ENCODE measurements around the gene MRPL52. TPM values are rescaled to one million over a fixed set of nuclear protein-coding genes. Genes with fewer than 3 reads are reported as not detected.

Gene MRPL52
- total and polyA plus RNA-seq, 2 of the 13 experiments (the other 11 are each of a cell fraction or from before 2014, with no cell fraction given), result 118 to 329 TPM

DNA sequence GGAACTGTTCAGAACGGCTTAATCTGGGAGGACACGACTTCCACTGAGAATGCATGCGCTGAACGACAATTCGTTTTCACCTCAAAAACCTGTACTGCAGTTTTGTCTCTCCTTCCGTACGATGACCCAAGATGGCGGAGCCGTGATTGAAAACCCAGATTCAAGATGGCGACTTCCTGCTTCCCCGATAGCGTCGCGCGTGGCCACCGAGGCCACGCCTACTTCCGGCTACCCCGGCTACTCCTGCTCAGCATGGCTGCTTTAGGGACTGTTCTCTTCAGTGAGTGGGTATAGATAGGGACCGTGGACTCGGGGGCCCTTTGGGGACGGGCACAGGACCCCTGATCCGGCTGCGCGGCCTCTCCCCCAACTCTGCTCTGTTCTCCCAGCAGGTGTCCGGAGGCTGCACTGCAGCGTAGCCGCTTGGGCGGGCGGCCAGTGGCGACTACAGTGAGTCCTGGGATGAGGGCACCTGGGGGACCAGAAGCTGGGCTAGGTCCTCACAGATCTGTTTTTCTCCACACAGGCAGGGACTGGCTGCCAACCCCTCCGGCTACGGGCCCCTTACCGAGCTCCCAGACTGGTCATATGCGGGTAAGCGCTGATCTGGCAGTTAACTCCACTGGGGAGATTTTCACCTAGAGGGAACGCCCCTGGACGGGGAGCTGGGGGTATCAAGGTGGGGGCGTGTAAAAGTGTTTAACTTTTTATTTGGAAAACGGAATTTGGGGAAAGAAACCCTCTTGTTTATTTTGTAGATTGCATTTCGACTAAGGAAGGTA lies at the start of gene MRPL52 (continued):
- TF ChIP-seq RBM39 (IDR thresholded peaks at IDR 0.05; ENCODE audit: low read depth, low read length, poor library complexity, severe bottlenecking) (peak; percentile 99), ZBTB20 (CRISPR knock-in tag; IDR thresholded peaks at IDR 0.05; ENCODE audit: borderline replicate concordance, low read depth) (no peak; the same call in 1 of the 2 replicates), SNAPC2 (CRISPR knock-in tag; IDR thresholded peaks at IDR 0.05) (no peak; the same call in 1 of the 2 replicates), MXD3 (CRISPR knock-in tag; IDR thresholded peaks at IDR 0.05) (peak; percentile 89), DNMT1 (CRISPR knock-in tag; IDR thresholded peaks at IDR 0.05) (no peak), SATB2 (CRISPR knock-in tag; IDR thresholded peaks at IDR 0.05) (no peak), SPEN (CRISPR knock-in tag; IDR thresholded peaks at IDR 0.05; ENCODE audit: low read depth) (0 out of 2 replicates have a peak, but pooled peaks have one; percentile 28), MATR3 (CRISPR knock-in tag; IDR thresholded peaks at IDR 0.05) (no peak), REST (IDR thresholded peaks at IDR 0.05; ENCODE audit: borderline replicate concordance in 1 of 2, low read depth in 1 of 2, low read length in 2 of 2) (0 out of 4 replicates have a peak, but pooled peaks of 1 of the 2 experiments have one; percentile 24), SETDB1 (CRISPR knock-in tag; IDR thresholded peaks at IDR 0.05; ENCODE audit: borderline replicate concordance) (no peak), HMG20B (CRISPR knock-in tag; conservative IDR thresholded peaks at IDR 0.05) (no peak), ZNF773 (CRISPR knock-in tag; IDR thresholded peaks at IDR 0.05; ENCODE audit: borderline replicate concordance) (peak; percentile 88; the same call in 1 of the 2 replicates), HMGA1 (CRISPR knock-in tag; conservative IDR thresholded peaks at IDR 0.05) (no peak), MAZ (IDR thresholded peaks at IDR 0.05; ENCODE audit: borderline replicate concordance, low read depth, low read length) (0 out of 2 replicates have a peak, but pooled peaks have one; percentile 42), MAZ (CRISPR knock-in tag; IDR thresholded peaks at IDR 0.05; ENCODE audit: low read depth) (no peak)
- TF ChIP-seq, protein P1, sequence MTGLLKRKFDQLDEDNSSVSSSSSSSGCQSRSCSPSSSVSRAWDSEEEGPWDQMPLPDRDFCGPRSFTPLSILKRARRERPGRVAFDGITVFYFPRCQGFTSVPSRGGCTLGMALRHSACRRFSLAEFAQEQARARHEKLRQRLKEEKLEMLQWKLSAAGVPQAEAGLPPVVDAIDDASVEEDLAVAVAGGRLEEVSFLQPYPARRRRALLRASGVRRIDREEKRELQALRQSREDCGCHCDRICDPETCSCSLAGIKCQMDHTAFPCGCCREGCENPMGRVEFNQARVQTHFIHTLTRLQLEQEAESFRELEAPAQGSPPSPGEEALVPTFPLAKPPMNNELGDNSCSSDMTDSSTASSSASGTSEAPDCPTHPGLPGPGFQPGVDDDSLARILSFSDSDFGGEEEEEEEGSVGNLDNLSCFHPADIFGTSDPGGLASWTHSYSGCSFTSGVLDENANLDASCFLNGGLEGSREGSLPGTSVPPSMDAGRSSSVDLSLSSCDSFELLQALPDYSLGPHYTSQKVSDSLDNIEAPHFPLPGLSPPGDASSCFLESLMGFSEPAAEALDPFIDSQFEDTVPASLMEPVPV (CRISPR knock-in tag; IDR thresholded peaks at IDR 0.05), result peak; percentile 78
- TF ChIP-seq, protein P2, sequence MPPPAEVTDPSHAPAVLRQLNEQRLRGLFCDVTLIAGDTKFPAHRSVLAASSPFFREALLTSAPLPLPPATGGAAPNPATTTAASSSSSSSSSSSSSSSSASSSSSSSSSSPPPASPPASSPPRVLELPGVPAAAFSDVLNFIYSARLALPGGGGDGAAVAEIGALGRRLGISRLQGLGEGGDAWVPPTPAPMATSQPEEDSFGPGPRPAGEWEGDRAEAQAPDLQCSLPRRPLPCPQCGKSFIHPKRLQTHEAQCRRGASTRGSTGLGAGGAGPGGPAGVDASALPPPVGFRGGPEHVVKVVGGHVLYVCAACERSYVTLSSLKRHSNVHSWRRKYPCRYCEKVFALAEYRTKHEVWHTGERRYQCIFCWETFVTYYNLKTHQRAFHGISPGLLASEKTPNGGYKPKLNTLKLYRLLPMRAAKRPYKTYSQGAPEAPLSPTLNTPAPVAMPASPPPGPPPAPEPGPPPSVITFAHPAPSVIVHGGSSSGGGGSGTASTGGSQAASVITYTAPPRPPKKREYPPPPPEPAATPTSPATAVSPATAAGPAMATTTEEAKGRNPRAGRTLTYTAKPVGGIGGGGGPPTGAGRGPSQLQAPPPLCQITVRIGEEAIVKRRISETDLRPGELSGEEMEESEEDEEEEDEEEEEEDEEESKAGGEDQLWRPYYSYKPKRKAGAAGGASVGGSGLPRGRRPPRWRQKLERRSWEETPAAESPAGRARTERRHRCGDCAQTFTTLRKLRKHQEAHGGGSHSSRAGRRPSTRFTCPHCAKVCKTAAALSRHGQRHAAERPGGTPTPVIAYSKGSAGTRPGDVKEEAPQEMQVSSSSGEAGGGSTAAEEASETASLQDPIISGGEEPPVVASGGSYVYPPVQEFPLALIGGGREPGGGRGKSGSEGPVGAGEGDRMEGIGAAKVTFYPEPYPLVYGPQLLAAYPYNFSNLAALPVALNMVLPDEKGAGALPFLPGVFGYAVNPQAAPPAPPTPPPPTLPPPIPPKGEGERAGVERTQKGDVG (CRISPR knock-in tag; IDR thresholded peaks at IDR 0.05; ENCODE audit: borderline replicate concordance), result 0 out of 2 replicates have a peak, but pooled peaks have one; percentile 51
- TF ChIP-seq, protein P3, sequence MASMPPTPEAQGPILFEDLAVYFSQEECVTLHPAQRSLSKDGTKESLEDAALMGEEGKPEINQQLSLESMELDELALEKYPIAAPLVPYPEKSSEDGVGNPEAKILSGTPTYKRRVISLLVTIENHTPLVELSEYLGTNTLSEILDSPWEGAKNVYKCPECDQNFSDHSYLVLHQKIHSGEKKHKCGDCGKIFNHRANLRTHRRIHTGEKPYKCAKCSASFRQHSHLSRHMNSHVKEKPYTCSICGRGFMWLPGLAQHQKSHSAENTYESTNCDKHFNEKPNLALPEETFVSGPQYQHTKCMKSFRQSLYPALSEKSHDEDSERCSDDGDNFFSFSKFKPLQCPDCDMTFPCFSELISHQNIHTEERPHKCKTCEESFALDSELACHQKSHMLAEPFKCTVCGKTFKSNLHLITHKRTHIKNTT (CRISPR knock-in tag; IDR thresholded peaks at IDR 0.05), result no peak

Measured in HepG2 (cell line).